ENCODE data around the gene FBXO48. TPM values are rescaled to one million over a fixed set of nuclear protein-coding genes. Genes with fewer than 3 reads are reported as not detected.
"Not testable (repeated sequence)": the region's sequence is repeated elsewhere in the genome, so short reads cannot be mapped to it uniquely, and the experiment has no call there.

Gene FBXO48
- 1.1 TPM for total RNA-seq
- long read RNA-seq, partial matches to known transcripts = 0 of 1 reads
- long read RNA-seq, other reads (novel, unspliced or antisense) = 1 of 1 reads

GRCh38 chr2:68467077-68467960 lies at the start of gene FBXO48, which contains the start of gene APLF:
FBXO48 (minus strand) TSS chr2:68467294; CDS start chr2:68465145, 2,149 bp downstream.
APLF (plus strand) TSS chr2:68467585; CDS start chr2:68467732, 147 bp downstream.
- ATAC-seq (peak; percentile 99), DNase-seq (ENCODE audit: missing footprints) (peak; percentile 98)
- intact Hi-C loops (cut with DNase I) = loop anchor here (5.0 kb wide), 1 partner anchor 250 kb away; no protein-coding TSS in a partner anchor

DNA sequence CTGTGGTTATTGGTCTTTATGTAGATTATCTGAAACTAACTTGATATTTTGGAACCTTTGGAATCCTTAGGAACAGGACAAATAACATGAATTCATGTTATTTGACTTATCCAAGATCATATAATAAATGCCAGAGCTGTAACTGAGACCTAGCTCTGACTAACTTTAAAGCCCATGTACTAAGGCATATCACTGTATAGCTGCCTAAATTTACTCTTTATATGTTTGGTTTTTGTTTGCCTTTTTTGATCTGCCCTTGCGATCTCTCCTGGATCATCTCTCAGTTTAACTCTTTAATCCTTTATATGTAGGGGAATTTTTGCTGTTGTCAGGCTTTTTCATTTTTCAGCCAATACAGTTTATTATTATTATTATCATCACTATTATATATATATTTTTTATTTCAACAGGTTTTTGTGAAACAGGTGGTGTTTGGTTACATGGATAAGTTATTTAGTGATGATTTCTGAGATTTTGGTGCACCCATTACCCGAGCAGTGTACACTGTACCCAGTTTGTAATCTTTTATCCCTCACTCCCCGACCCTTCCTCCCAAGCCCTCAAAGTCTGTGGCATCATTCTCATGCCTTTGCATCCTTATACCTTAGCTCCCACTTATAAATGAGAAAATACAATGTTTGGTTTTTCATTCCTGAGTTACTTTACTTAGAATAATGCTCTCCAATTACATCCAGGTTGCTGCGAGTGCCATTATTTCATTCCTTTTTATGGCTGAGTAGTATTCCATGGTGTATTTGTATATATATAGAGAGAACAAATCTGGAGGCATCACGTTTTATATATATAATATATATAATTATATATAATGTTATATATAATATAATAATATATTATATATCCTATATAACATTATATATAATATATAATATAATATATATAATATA lies 49.2 kb upstream of the FBXO48 start:
- intact Hi-C loops (cut with DNase I) = no loop called here
- DNase-seq (ENCODE audit: missing footprints) (no peak), ATAC-seq (no peak)

- no peak for ATAC-seq
- DNase-seq (ENCODE audit: missing footprints) = no peak
- intact Hi-C loops (cut with DNase I) = no loop called here
Observed at GRCh38 chr2:68514316-68514929, 47.3 kb upstream of the FBXO48 start.

- no peak for ATAC-seq
- DNase-seq (ENCODE audit: missing footprints) = no peak
- intact Hi-C loops (cut with DNase I) = no loop called here
Observed at GRCh38 chr2:68512966-68513365, 45.9 kb upstream of the FBXO48 start.

DNA sequence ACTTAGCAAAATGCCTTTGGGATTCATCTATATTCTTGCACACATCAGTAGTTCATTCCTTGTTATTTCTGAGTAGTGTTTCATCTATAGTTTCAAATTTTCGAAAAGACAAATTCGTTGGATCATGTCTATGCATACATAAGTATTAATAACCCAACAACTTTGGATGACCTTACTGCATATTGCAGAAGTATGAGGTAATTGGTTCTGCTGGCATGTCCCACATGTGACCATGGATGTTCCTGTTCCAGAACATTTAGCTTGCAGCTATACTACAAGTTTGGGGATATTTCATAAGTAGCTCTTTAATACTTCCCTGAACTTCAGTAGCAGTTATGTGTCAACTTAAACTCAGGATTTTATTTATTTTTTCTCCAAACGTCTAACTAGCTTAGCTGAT lies 45.2 kb upstream of the FBXO48 start:
- DNase-seq (ENCODE audit: missing footprints) (no peak), ATAC-seq (peak; percentile 34)
- intact Hi-C loops (cut with DNase I) = no loop called here

- ATAC-seq = no peak
- intact Hi-C loops (cut with DNase I) = no loop called here
- DNase-seq (ENCODE audit: missing footprints) = no peak
Observed at GRCh38 chr2:68506170-68506569, 39.1 kb upstream of the FBXO48 start.

- DNase-seq (ENCODE audit: missing footprints) (no peak), ATAC-seq (no peak)
- intact Hi-C loops (cut with DNase I) = no loop called here
Observed at GRCh38 chr2:68505603-68506159, 38.6 kb upstream of the FBXO48 start.

DNA sequence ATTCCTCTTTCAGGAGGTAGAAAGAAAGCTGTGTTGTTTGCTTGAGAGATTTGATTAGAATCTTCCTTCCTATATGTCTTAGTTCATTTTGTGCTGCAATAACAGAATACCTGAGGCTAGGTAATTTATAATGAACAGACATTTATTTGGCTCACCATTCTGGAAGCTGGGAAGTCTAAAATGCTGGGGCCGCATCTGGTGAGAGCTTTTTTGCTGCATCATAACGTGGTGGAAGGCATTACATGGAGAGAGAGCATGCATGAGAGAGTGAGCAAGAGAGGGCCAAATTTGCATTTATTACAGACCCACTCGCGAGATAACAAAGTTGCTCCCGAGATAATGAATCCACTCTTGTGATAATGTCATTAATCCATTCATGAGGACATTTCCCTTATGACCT lies 34.7 kb upstream of the FBXO48 start:
- DNase-seq (ENCODE audit: missing footprints) (no peak), ATAC-seq (no peak)
- intact Hi-C loops (cut with DNase I) = no loop called here

GRCh38 chr2:68500649-68501048 lies 33.6 kb upstream of the FBXO48 start:
- no peak for DNase-seq (ENCODE audit: missing footprints)
- no peak for ATAC-seq
- intact Hi-C loops (cut with DNase I) = no loop called here

- ATAC-seq (no peak), DNase-seq (ENCODE audit: missing footprints) (no peak)
- intact Hi-C loops (cut with DNase I) = no loop called here
Observed at GRCh38 chr2:68499133-68499532, 32.0 kb upstream of the FBXO48 start.

DNA sequence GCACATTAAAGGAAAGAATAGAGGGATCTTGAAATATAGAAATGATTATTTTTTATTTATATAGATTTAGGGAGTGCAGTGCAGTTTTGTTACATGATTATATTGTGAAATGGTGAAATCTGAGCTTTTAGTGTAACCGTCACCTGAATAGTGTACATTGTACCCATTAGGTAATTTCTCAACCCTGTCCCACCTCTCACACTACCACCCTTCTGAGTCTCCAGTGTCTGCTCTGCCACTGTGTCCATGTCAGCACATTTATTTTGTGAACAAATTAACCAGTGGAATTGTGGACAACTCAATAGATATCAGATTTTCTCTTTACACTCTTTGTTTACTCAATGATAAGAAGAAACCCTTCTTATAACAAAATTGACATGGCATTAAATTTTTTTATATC lies 24.5 kb upstream of the FBXO48 start:
- ATAC-seq = no peak
- DNase-seq (ENCODE audit: missing footprints) = no peak
- intact Hi-C loops (cut with DNase I) = no loop called here

DNA sequence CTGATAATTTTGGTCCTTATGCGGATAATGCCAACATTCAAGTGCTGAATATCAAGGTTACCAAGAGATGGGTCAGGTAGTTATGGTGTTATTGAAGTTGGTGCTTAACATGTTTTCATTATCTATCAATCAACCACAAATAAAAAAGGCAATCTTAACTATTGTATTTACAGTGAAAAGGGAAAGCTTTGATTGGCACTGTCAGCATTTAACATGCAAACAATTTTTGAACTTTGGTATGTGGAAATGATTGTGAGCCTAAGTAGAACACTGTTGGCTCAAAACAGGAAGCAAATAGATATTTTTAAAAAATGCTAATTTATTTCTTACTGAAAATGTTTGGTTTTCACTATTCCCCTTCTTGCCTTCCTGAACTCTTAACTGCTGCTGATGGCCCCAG lies 22.2 kb upstream of the FBXO48 start:
- DNase-seq (ENCODE audit: missing footprints) = no peak
- ATAC-seq = no peak

DNA sequence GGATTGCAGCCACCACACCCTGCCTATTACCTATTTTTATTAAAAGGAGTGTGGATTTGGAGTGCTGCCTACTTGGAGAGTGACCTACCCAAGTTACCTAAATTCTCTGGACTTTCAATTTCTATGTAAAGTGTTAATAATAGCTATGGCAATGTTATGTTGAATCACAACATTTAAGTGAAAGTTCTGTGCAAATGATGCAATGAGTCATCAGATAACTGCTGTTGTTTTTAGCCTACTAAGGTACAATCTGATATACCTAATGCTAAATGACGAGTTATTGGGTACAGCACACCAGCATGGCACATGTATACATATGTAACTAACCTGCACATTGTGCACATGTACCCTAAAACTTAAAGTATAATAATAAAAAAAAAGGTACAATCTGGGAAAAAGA lies 21.5 kb upstream of the FBXO48 start:
- not testable (repeated sequence) for DNase-seq (ENCODE audit: missing footprints); ATAC-seq
- intact Hi-C loops (cut with DNase I) = loop anchor here (2.0 kb wide), 1 partner anchor 106 kb away; no protein-coding TSS in a partner anchor

More for the DNA sequence above, 22.2 kb upstream of the FBXO48 start:
- intact Hi-C loops (cut with DNase I) = loop anchor here (2.0 kb wide), 1 partner anchor 106 kb away; no protein-coding TSS in a partner anchor

DNA sequence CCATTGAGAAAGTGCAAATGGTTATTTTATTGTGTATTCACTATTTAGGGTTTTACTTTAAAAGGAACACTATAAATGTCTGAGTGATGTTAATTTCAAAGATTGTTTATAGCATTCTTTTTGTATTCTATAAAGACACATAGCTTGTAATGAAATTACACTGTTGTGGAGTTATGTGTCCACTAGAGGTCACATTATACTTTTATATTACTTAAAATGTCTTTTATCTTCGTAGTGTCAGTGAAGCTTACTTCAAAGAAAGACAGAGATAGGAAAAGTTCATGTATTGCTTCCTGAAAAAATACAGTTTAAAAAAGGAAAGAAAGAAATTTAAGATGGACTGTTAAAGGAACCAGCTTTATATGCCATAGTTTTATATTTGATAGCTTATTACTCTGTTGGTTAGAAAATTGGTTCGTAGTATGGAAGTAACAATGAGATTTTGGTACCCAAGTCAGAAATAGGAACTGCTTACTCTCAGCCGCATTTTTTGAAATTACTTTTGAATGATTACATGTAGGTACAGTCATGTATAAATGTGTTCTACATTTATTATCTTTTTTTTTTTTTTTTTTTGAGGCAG lies 20.8 kb upstream of the FBXO48 start:
- DNase-seq (ENCODE audit: missing footprints) (no peak), ATAC-seq (no peak)
- intact Hi-C loops (cut with DNase I) = loop anchor here (2.0 kb wide), 1 partner anchor 107 kb away; no protein-coding TSS in a partner anchor

DNA sequence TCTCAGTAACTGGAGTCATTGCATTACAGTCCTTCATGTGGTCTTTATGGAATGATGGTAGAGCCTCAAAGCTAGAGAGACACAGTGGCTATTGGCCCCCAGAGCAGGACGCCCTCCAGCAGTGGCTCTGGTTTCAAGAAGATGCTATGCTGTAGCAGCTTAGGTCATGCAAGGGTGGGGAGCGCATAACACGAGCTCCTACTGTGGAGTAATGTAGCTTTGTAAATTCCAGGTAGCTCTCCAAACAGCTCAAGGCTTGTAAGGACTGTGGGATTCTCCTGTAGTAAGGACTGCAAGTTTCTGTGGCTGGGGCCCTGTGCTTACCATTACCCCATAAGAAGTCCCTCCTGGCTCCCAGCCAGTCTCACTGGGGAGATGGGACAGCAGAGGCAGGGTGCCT lies 15.9 kb upstream of the FBXO48 start:
- DNase-seq (ENCODE audit: missing footprints) = no peak
- ATAC-seq = no peak
- intact Hi-C loops (cut with DNase I) = no loop called here

DNA sequence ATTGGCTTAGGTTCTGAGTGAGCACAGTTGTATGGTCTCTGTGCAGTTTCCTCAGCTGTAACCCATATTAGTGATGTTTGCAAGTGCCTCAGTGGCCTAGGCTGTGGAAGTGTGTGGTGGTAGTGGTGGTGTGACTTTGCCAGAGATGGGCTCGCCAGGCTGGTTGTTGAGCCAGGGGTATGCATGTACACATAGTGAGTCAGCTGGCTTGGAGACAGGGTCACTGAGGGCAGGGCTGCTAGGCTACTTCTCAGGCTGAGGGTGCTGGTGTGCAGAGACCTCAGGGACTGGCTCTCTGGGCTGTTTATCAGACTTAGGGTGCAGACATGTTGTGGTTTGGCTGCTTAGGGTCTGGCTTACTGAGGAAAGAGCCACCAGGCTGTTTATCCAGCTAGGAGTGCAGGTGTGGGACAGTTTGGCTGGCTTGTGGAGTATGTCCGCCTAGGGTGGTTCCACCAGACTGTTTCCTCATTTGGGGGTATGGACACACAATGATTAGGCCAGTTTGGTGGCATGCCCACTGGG lies 15.3 kb upstream of the FBXO48 start:
- no peak for ATAC-seq
- no peak for DNase-seq (ENCODE audit: missing footprints)
- intact Hi-C loops (cut with DNase I) = no loop called here

- no peak for ATAC-seq
- intact Hi-C loops (cut with DNase I) = no loop called here
- DNase-seq (ENCODE audit: missing footprints) = no peak
Observed at GRCh38 chr2:68478688-68479087, 11.6 kb upstream of the FBXO48 start.

GRCh38 chr2:68476454-68476853 lies 9.4 kb upstream of the FBXO48 start:
- ATAC-seq = no peak
- no peak for DNase-seq (ENCODE audit: missing footprints)
- intact Hi-C loops (cut with DNase I) = no loop called here

Measured in Right ventricle myocardium inferior (tissue), 1 donor.